ENCODE results near the gene ADGRL1.
"Not testable (repeated sequence)": the region's sequence is repeated elsewhere in the genome, so short reads cannot be mapped to it uniquely, and the experiment has no call there.

ADGRL1 gene

GRCh38 chr19:14205452-14206287 is at the start of gene ADGRL1:
Gene ADGRL1 (minus strand): TSS chr19:14206169. CDS start chr19:14183602, 22,567 bp downstream.
- H3K27me3 ChIP-seq (ENCODE audit: low read length); H4K20me1 ChIP-seq (ENCODE audit: low read depth, low read length); H3F3A ChIP-seq (ENCODE audit: insufficient read depth); H3K4me3 ChIP-seq (ENCODE audit: insufficient read depth, low read length, poor library complexity, severe bottlenecking); H3K36me3 ChIP-seq (ENCODE audit: low read length); H3K9me3 ChIP-seq (ENCODE audit: insufficient read depth, low read length); H2AFZ ChIP-seq (ENCODE audit: low read depth, low read length, severe bottlenecking); H3K27ac ChIP-seq (ENCODE audit: low read depth, low read length); H3K9me2 ChIP-seq (replicated peaks; ENCODE audit: insufficient read depth, low read length); H3K9ac ChIP-seq (ENCODE audit: low read length); H3K79me2 ChIP-seq (ENCODE audit: insufficient read depth, low read length): not testable (repeated sequence)
- H3K4me2 ChIP-seq (ENCODE audit: low read depth, low read length, poor library complexity, severe bottlenecking): peak within 1 kb of the TSS; percentile 41

GRCh38 chr19:14255316-14255715 is 49.3 kb upstream of the ADGRL1 start:
- not testable (repeated sequence) for H3K9me2 ChIP-seq (replicated peaks; ENCODE audit: insufficient read depth, low read length); H2AFZ ChIP-seq (ENCODE audit: low read depth, low read length, severe bottlenecking); H3K4me3 ChIP-seq (ENCODE audit: insufficient read depth, low read length, poor library complexity, severe bottlenecking); H3K36me3 ChIP-seq (ENCODE audit: low read length); H3K9ac ChIP-seq (ENCODE audit: low read length); H3K4me2 ChIP-seq (ENCODE audit: low read depth, low read length, poor library complexity, severe bottlenecking); H3K79me2 ChIP-seq (ENCODE audit: insufficient read depth, low read length); H4K20me1 ChIP-seq (ENCODE audit: low read depth, low read length); H3K9me3 ChIP-seq (ENCODE audit: insufficient read depth, low read length); H3F3A ChIP-seq (ENCODE audit: insufficient read depth); H3K27me3 ChIP-seq (ENCODE audit: low read length); H3K27ac ChIP-seq (ENCODE audit: low read depth, low read length)

DNA sequence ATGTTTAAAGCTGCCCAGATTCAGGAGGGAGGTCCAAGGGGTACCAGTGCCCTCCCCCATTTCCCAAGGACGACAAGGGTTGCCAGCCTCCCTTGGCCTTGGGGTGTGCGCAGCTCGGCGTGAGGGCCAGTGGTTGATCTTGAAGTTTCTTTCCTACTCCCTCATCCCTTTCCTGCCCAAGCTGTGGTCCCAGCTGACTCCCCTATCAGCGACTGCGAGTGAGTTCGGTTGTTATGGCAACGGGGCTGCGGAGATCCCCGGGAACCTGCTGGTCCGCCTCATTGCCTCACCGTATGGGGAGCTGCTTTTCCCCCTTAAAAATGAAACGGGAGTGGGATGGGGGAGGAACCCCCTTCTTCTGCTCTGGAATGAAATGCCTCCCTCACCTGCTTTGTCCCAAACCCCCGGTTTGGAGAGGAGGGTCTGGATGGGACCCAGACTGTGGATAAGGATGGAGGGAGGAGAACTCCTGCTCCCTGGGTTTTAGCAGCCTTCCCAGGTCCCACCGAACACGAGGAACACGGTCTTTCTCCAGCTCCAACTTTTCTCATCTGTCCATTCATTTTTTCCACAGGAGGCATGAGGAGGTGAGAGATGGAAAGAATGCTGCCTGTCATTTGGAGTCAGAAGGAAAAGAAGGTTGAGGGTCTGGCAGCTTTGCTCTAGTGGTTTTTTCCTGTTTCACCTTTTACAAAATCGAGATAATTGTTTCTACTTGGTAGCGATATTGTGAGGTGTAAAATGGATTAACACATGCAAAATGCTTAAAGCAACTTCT is 48.0 kb upstream of the ADGRL1 start:
- not testable (repeated sequence) for H4K20me1 ChIP-seq (ENCODE audit: low read depth, low read length); H3K9ac ChIP-seq (ENCODE audit: low read length); H3K36me3 ChIP-seq (ENCODE audit: low read length); H2AFZ ChIP-seq (ENCODE audit: low read depth, low read length, severe bottlenecking); H3K27ac ChIP-seq (ENCODE audit: low read depth, low read length); H3K79me2 ChIP-seq (ENCODE audit: insufficient read depth, low read length); H3K9me2 ChIP-seq (replicated peaks; ENCODE audit: insufficient read depth, low read length); H3K4me3 ChIP-seq (ENCODE audit: insufficient read depth, low read length, poor library complexity, severe bottlenecking); H3K4me2 ChIP-seq (ENCODE audit: low read depth, low read length, poor library complexity, severe bottlenecking); H3K27me3 ChIP-seq (ENCODE audit: low read length); H3K9me3 ChIP-seq (ENCODE audit: insufficient read depth, low read length); H3F3A ChIP-seq (ENCODE audit: insufficient read depth)

DNA sequence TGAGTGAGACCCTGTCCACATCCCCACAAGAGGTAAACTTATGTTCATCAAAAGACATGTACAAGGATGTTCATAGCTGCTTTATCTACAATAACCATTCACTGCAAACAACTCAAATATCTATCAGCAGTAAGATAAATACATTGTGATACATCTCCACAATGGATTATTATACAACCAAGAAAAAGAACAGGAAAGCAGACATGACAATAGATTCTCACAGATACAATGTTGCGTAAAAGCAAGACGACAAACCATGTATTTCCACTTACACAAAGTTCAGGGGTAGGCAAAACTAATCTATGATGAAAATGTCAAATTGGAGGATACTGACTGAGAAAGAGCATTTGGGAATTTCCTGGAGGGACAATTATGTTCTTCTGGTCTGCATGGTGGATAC is 46.2 kb upstream of the ADGRL1 start:
- not testable (repeated sequence) for H3K36me3 ChIP-seq (ENCODE audit: low read length); H3K9me3 ChIP-seq (ENCODE audit: insufficient read depth, low read length); H3K4me3 ChIP-seq (ENCODE audit: insufficient read depth, low read length, poor library complexity, severe bottlenecking); H3K9me2 ChIP-seq (replicated peaks; ENCODE audit: insufficient read depth, low read length); H3K27ac ChIP-seq (ENCODE audit: low read depth, low read length); H3K9ac ChIP-seq (ENCODE audit: low read length); H4K20me1 ChIP-seq (ENCODE audit: low read depth, low read length); H3K27me3 ChIP-seq (ENCODE audit: low read length); H2AFZ ChIP-seq (ENCODE audit: low read depth, low read length, severe bottlenecking); H3F3A ChIP-seq (ENCODE audit: insufficient read depth); H3K79me2 ChIP-seq (ENCODE audit: insufficient read depth, low read length); H3K4me2 ChIP-seq (ENCODE audit: low read depth, low read length, poor library complexity, severe bottlenecking)

- no peak overlapping the region for H3K27ac ChIP-seq (ENCODE audit: low read depth, low read length)
- TF ChIP-seq EZH2phosphoT487 (conservative IDR thresholded peaks at IDR 0.05; ENCODE audit: low read length): no peak
- TF ChIP-seq, protein P1, sequence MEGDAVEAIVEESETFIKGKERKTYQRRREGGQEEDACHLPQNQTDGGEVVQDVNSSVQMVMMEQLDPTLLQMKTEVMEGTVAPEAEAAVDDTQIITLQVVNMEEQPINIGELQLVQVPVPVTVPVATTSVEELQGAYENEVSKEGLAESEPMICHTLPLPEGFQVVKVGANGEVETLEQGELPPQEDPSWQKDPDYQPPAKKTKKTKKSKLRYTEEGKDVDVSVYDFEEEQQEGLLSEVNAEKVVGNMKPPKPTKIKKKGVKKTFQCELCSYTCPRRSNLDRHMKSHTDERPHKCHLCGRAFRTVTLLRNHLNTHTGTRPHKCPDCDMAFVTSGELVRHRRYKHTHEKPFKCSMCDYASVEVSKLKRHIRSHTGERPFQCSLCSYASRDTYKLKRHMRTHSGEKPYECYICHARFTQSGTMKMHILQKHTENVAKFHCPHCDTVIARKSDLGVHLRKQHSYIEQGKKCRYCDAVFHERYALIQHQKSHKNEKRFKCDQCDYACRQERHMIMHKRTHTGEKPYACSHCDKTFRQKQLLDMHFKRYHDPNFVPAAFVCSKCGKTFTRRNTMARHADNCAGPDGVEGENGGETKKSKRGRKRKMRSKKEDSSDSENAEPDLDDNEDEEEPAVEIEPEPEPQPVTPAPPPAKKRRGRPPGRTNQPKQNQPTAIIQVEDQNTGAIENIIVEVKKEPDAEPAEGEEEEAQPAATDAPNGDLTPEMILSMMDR (IDR thresholded peaks at IDR 0.05; ENCODE audit: insufficient read depth, low read length, poor library complexity, severe bottlenecking): no peak
Observed at GRCh38 chr19:14250870-14251269, 44.9 kb upstream of the ADGRL1 start.

GRCh38 chr19:14250315-14250714 is 44.3 kb upstream of the ADGRL1 start:
- H3K4me2 ChIP-seq (ENCODE audit: low read depth, low read length, poor library complexity, severe bottlenecking); H2AFZ ChIP-seq (ENCODE audit: low read depth, low read length, severe bottlenecking); H3K9ac ChIP-seq (ENCODE audit: low read length); H4K20me1 ChIP-seq (ENCODE audit: low read depth, low read length); H3K4me3 ChIP-seq (ENCODE audit: insufficient read depth, low read length, poor library complexity, severe bottlenecking); H3F3A ChIP-seq (ENCODE audit: insufficient read depth); H3K27me3 ChIP-seq (ENCODE audit: low read length); H3K79me2 ChIP-seq (ENCODE audit: insufficient read depth, low read length); H3K36me3 ChIP-seq (ENCODE audit: low read length); H3K9me2 ChIP-seq (replicated peaks; ENCODE audit: insufficient read depth, low read length); H3K9me3 ChIP-seq (ENCODE audit: insufficient read depth, low read length); H3K27ac ChIP-seq (ENCODE audit: low read depth, low read length): not testable (repeated sequence)

More at GRCh38 chr19:14250870-14251269, 44.9 kb upstream of the ADGRL1 start:
- Histone ChIP-seq H3K27me3 (ENCODE audit: low read length) (no peaks in the 10 kb centered on the region), H3K4me2 (ENCODE audit: low read depth, low read length, poor library complexity, severe bottlenecking) (no peak overlapping the region), H3K36me3 (ENCODE audit: low read length) (no peaks in the 10 kb centered on the region), H3K79me2 (ENCODE audit: insufficient read depth, low read length) (no peaks in the 10 kb centered on the region), H3K9me2 (replicated peaks; ENCODE audit: insufficient read depth, low read length) (no peaks in the 10 kb centered on the region), H3K9ac (ENCODE audit: low read length) (no peak overlapping the region), H3F3A (ENCODE audit: insufficient read depth) (no peaks in the 10 kb centered on the region), H3K4me3 (ENCODE audit: insufficient read depth, low read length, poor library complexity, severe bottlenecking) (no peak overlapping the region), H2AFZ (ENCODE audit: low read depth, low read length, severe bottlenecking) (no peak overlapping the region), H4K20me1 (ENCODE audit: low read depth, low read length) (no peaks in the 10 kb centered on the region), H3K9me3 (ENCODE audit: insufficient read depth, low read length) (no peaks in the 10 kb centered on the region)

DNA sequence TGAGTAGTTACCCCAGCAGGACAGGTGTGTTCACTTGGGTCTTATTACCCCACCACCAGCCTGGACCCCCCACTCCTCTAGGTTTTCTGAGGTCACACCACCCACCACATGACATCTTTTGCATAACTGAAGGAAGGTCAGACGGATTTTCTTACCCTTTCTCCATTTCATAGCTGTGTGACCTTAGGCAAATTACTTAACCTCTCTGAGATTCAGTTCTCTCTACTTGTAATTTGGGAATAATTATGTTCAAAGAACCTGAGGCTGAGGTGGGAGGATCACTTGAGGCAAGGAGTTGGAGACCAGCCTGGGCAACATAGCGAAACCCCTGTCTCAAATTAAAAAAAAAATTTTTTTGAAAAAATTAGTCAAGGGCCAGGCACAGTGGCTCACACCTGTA is 43.9 kb upstream of the ADGRL1 start:
- H3K4me3 ChIP-seq (ENCODE audit: insufficient read depth, low read length, poor library complexity, severe bottlenecking); H3K36me3 ChIP-seq (ENCODE audit: low read length); H3F3A ChIP-seq (ENCODE audit: insufficient read depth); H3K27ac ChIP-seq (ENCODE audit: low read depth, low read length); H4K20me1 ChIP-seq (ENCODE audit: low read depth, low read length); H3K9me2 ChIP-seq (replicated peaks; ENCODE audit: insufficient read depth, low read length); H2AFZ ChIP-seq (ENCODE audit: low read depth, low read length, severe bottlenecking); H3K4me2 ChIP-seq (ENCODE audit: low read depth, low read length, poor library complexity, severe bottlenecking); H3K27me3 ChIP-seq (ENCODE audit: low read length); H3K9ac ChIP-seq (ENCODE audit: low read length); H3K79me2 ChIP-seq (ENCODE audit: insufficient read depth, low read length); H3K9me3 ChIP-seq (ENCODE audit: insufficient read depth, low read length): not testable (repeated sequence)
